K562 (cell line): ENCODE results near the gene TWIST1. TPM values are rescaled to one million over a fixed set of nuclear protein-coding genes. Genes with fewer than 3 reads are reported as not detected.

Source experiments
- ATAC-seq: fragments of 200-7000 bp; cut with Tn5 transposase; 3 replicates; pipeline ENCODE4 v1.9.1; 2020; ENCODE audit warnings: moderate library complexity
- BruUV-seq: library from RNA; stranded (reverse); fragments of 400-500 nt; replicated peaks from 2 replicates; lab custom pipeline; 2021; lab: Mats Ljungman, UMichigan
- CTCF ChIA-PET: fragments of 300-600 bp; formaldehyde crosslinking; extraction: SDS; loops from one replicate; lab custom pipeline; 2021; ENCODE audit warnings: low intra/inter-chr PET ratio; lab: Yijun Ruan, JAX
- POLR2A ChIA-PET: fragments of 300-600, 350-650 bp; sonication (Branson Sonifier 250); formaldehyde crosslinking; extraction: SDS; loops from one replicate; lab custom pipeline; 2021; ENCODE audit warnings: antibody characterized with exemption, inconsistent platforms; lab: Yijun Ruan, JAX
- DNase-seq, 4 experiments: peaks; one replicate each; pipeline versions ENCODE4 v3.0.0 to v3.0.0-alpha.2; 2011 to 2018; ENCODE audit warnings: low spot score in 3 of 4, mixed read lengths in 3 of 4; ENCODE audit errors: extremely low read depth in 1 of 4
- FAIRE-seq: peaks from 2 replicates; lab custom pipeline; 2011; peaks lifted over from hg19 to GRCh38; lab: Jason Lieb, UNC
- H2AFZ ChIP-seq: 2 replicates; pipeline ENCODE4 v1.6.0; 2011; ENCODE audit warnings: low read depth, low read length, control low read depth, inconsistent platforms
- H3K27ac ChIP-seq: fragments of 200-600 bp; 3 replicates; pipeline ENCODE4 v1.8.0; 2011; ENCODE audit warnings: low read depth, mild to moderate bottlenecking, control low read depth, inconsistent platforms, low read length, moderate library complexity, mixed read lengths; ENCODE audit errors: extremely low read depth
- H3K27me3 ChIP-seq, 2 experiments: fragments of 300-600 bp in 1 of 2; 2 replicates in 1 of 2; 3 replicates in 1 of 2; pipeline versions ENCODE4 v1.6.0 to v1.8.0; 2011; ENCODE audit warnings: inconsistent platforms in 2 of 2, low read length in 2 of 2, mild to moderate bottlenecking in 1 of 2, mixed read lengths in 1 of 2, moderate library complexity in 1 of 2; ENCODE audit not compliant: control insufficient read depth in 2 of 2, insufficient read depth in 2 of 2
- H3K36me3 ChIP-seq: fragments of 300-600 bp; 3 replicates; pipeline ENCODE4 v1.8.0; 2011; ENCODE audit warnings: mild to moderate bottlenecking, low read length, inconsistent platforms; ENCODE audit not compliant: control insufficient read depth, insufficient read depth
- H3K4me1 ChIP-seq, 2 experiments: fragments of 200-600 bp in 1 of 2; replicated peaks in 1 of 2; 2 replicates in 1 of 2; 3 replicates in 1 of 2; pipeline versions ENCODE4 v1.5.1 to v1.8.0; 2011; ENCODE audit warnings: inconsistent platforms in 2 of 2, low read length in 2 of 2, mild to moderate bottlenecking in 1 of 2, mixed read lengths in 1 of 2, moderate library complexity in 1 of 2; ENCODE audit not compliant: control insufficient read depth in 2 of 2, insufficient read depth in 2 of 2
- H3K4me2 ChIP-seq: 2 replicates; pipeline ENCODE4 v1.6.1; 2011; ENCODE audit warnings: low read length, control low read depth, inconsistent platforms, mixed read lengths; ENCODE audit not compliant: insufficient read depth
- H3K4me3 ChIP-seq: fragments of 200-600 bp; sonication (generic), shearing (Covaris generic); 2 replicates; pipeline ENCODE4 v1.5.1; 2016; ENCODE audit warnings: control low read depth, inconsistent platforms
- H3K79me2 ChIP-seq: fragments of 200-600 bp; 3 replicates; pipeline ENCODE4 v1.8.0; 2011; ENCODE audit warnings: low read length, inconsistent platforms; ENCODE audit not compliant: control insufficient read depth, insufficient read depth
- H3K9ac ChIP-seq, 2 experiments: 2 replicates each; pipeline versions ENCODE4 v1.6.0 to v1.6.1; 2011; ENCODE audit warnings: low read depth in 2 of 2, low read length in 2 of 2, control low read depth in 1 of 2, inconsistent platforms in 1 of 2, mild to moderate bottlenecking in 1 of 2, mixed read lengths in 1 of 2; ENCODE audit not compliant: insufficient read depth in 1 of 2
- H3K9me1 ChIP-seq: one replicate; pipeline ENCODE4 v1.6.0; 2011; ENCODE audit warnings: inconsistent platforms, mild to moderate bottlenecking, low read length, moderate library complexity; ENCODE audit not compliant: control insufficient read depth, insufficient read depth
- H3K9me3 ChIP-seq: replicated peaks from 2 replicates; pipeline ENCODE4 v1.5.1; 2011; ENCODE audit warnings: low read depth, low read length, inconsistent platforms; ENCODE audit not compliant: control insufficient read depth, insufficient read depth
- H4K20me1 ChIP-seq: replicated peaks from 2 replicates; pipeline ENCODE4 v1.6.1; 2011; ENCODE audit warnings: low read length, inconsistent platforms, mixed read lengths; ENCODE audit not compliant: control insufficient read depth, insufficient read depth
- CBFA2T3 ChIP-seq: fragments of 450-650 bp; IDR thresholded peaks from 2 replicates; pipeline ENCODE4 v1.6.1; 2017
- CGGBP1 ChIP-seq: fragments of 250-450 bp; sonication (Bioruptor Pico); IDR thresholded peaks from 2 replicates; pipeline ENCODE4 v1.9.0; 2021; ENCODE audit warnings: mild to moderate bottlenecking
- ESRRA ChIP-seq: fragments of 450-650 bp; IDR thresholded peaks from 2 replicates; pipeline ENCODE4 v1.6.1; 2014; ENCODE audit warnings: low read depth, mild to moderate bottlenecking, moderate library complexity, borderline replicate concordance
- ETS1 ChIP-seq: conservative IDR thresholded peaks from 2 replicates; pipeline ENCODE4 v1.6.1; 2011; ENCODE audit warnings: low read depth, mild to moderate bottlenecking, low read length; ENCODE audit not compliant: control insufficient read depth
- FOXK1 ChIP-seq: sonication (generic); formaldehyde crosslinking; IDR thresholded peaks from 2 replicates; pipeline ENCODE4 v1.8.0; 2022; ENCODE audit warnings: missing genetic modification reagents, mild to moderate bottlenecking, borderline replicate concordance
- FOXP1 ChIP-seq: sonication (generic); formaldehyde crosslinking; IDR thresholded peaks from 2 replicates; pipeline ENCODE4 v1.8.0; 2022; ENCODE audit warnings: mild to moderate bottlenecking, missing genetic modification reagents
- HMG20A ChIP-seq: fragments of 450-650 bp; formaldehyde crosslinking; conservative IDR thresholded peaks from 2 replicates; pipeline ENCODE4 v1.4.0; 2020; ENCODE audit warnings: mild to moderate bottlenecking, mixed read lengths
- KDM1A ChIP-seq, 2 experiments: fragments of 450-650 bp; IDR thresholded peaks; 2 replicates each; pipeline ENCODE4 v1.6.1; 2016; ENCODE audit warnings: mild to moderate bottlenecking in 2 of 2
- MED1 ChIP-seq: sonication (generic); formaldehyde crosslinking; IDR thresholded peaks from 2 replicates; pipeline ENCODE4 v1.8.1; 2023; ENCODE audit warnings: missing genetic modification reagents, borderline replicate concordance
- OTX1 ChIP-seq: fragments of 450-650 bp; formaldehyde crosslinking; IDR thresholded peaks from 2 replicates; pipeline ENCODE4 v1.4.0; 2022; ENCODE audit warnings: mild to moderate bottlenecking
- RBM34 ChIP-seq: fragments of 200-400 bp; formaldehyde crosslinking; IDR thresholded peaks from 2 replicates; pipeline ENCODE4 v1.6.1; 2018; ENCODE audit warnings: low read length, borderline replicate concordance; ENCODE audit not compliant: insufficient read depth
- SRF ChIP-seq, 2 experiments: fragments of 250-450, 450-650 bp in 1 of 2; sonication (Bioruptor Pico) in 1 of 2; sonication (generic) in 1 of 2; formaldehyde crosslinking; IDR thresholded peaks; 2 replicates each; pipeline versions ENCODE4 v1.5.0 to v1.5.1; 2020 to 2022; ENCODE audit warnings: mild to moderate bottlenecking in 1 of 2, missing genetic modification reagents in 1 of 2
- ZNF165 ChIP-seq: fragments of 250-450 bp; sonication (Bioruptor Pico); IDR thresholded peaks from 2 replicates; pipeline ENCODE4 v1.4.0; 2020; ENCODE audit warnings: borderline replicate concordance
- WGBS: fragments of 100-300 bp; shearing (Covaris generic); methylation state at CpG from one replicate; pipeline ENCODE4 v1.1.6; 2016; ENCODE audit warnings: low coverage, mixed read lengths; ENCODE audit not compliant: insufficient coverage; ENCODE audit errors: missing lambda C conversion rate; 5-methylcytosine and 5-hydroxymethylcytosine counted together
- in situ Hi-C: fragments of 300-500 bp; cut with MboI; formaldehyde crosslinking; loops from 4 replicates; pipeline ENCODE4 v1.15.0; 2018; ENCODE audit warnings: inconsistent platforms, mixed read lengths
- intact Hi-C: fragments of 100-400 bp; cut with micrococcal nuclease; formaldehyde crosslinking; loops from 2 replicates; pipeline ENCODE4 v1.14.2; 2022
- polyA plus RNA-seq, 8 experiments: library from polyadenylated mRNA; depleted of rRNA in 4 of 8; stranded (reverse) in 5 of 8; unstranded in 3 of 8; fragments of >200 nt; fragmentation: Nextera tagmentation in 2 of 8; fragmentation: Illumina TruSeq in 1 of 8; extraction: Ambion mirVana in 2 of 8; extraction: Trizol in 1 of 8; gene quantifications; 2 replicates each; pipeline versions ENCODE4 v1.2.1 to v1.2.3, GENCODE V29; 2011 to 2014; ENCODE audit warnings: inconsistent platforms in 1 of 8, missing spikeins in 1 of 8
- total RNA-seq, 7 experiments: library from RNA; depleted of rRNA in 6 of 7; stranded (reverse); fragments of >200 nt in 6 of 7; fragmentation: Illumina TruSeq in 2 of 7; extraction: Trizol in 2 of 7; gene quantifications; 2 replicates each; pipeline versions ENCODE4 v1.2.1 to v1.2.3, GENCODE V29; 2011 to 2021; ENCODE audit warnings: low replicate concordance in 1 of 7

The TWIST1 gene
- total and polyA plus RNA-seq, 9 of the 15 experiments (the other 6 are each of a cell fraction or from before 2014, with no cell fraction given), result 0.10 to 0.86 (median 0.15) TPM; not detected in 2

- intact Hi-C loops, result no loop called here
- H3K27ac ChIP-seq, result no peak overlapping the region
These were observed 4.5 kb downstream of the TWIST1 start for GRCh38 chr7:19113002-19113350.

More at GRCh38 chr7:19113002-19113350, 4.5 kb downstream of the TWIST1 start:
- H3K27me3 ChIP-seq, result peaks cover 3 to 18% of the 10 kb centered on the region in 2 experiments; a peak in 3 of 5 replicates
- H3K36me3 ChIP-seq, result no peaks in the 10 kb centered on the region
- peaks cover 0 to 11% of the 10 kb centered on the region in 2 experiments; a peak in 2 of 5 replicates for H3K4me1 ChIP-seq
- POLR2A ChIA-PET, result no interaction called here
- FAIRE-seq (no peak), DNase-seq (no peak), ATAC-seq (no peak)
- H3K4me2 ChIP-seq, result no peak overlapping the region
- in situ Hi-C loops, result no loop called here
- CTCF ChIA-PET, result no interaction called here
- no peaks in the 10 kb centered on the region for H4K20me1 ChIP-seq
- no peaks in the 10 kb centered on the region for H3K9me3 ChIP-seq
- no peak for TF ChIP-seq ESRRA
- no peak for TF ChIP-seq FOXP1 (CRISPR knock-in tag)
- no peak for TF ChIP-seq MED1 (CRISPR knock-in tag)
- no peak for TF ChIP-seq FOXK1 (CRISPR knock-in tag)
- TF ChIP-seq KDM1A (IDR thresholded peaks at IDR 0.05), result no peak
- no peak for TF ChIP-seq ETS1
- TF ChIP-seq ZNF165 (CRISPR knock-in tag), result no peak
- TF ChIP-seq RBM34, result no peak
- TF ChIP-seq CGGBP1 (CRISPR knock-in tag), result no peak
- TF ChIP-seq SRF (CRISPR knock-in tag; IDR thresholded peaks at IDR 0.05), result no peak
- TF ChIP-seq CBFA2T3, result no peak
- TF ChIP-seq OTX1 (CRISPR knock-in tag), result no peak
- no peak for TF ChIP-seq HMG20A (CRISPR knock-in tag)
- no peak overlapping the region for H2AFZ ChIP-seq
- BruUV-seq, result no TSS peak
- WGBS, result 0% methylated on average over 4 of the region's 4 CpGs
- H3K9ac ChIP-seq, result no peak overlapping the region
- H3K9me1 ChIP-seq, result no peaks in the 10 kb centered on the region
- no peaks in the 10 kb centered on the region for H3K79me2 ChIP-seq
- H3K4me3 ChIP-seq, result no peak overlapping the region
